HL-60 (cell line): ENCODE measurements around the gene IPO13.

Source experiments
- CTCF ChIP-seq: IDR thresholded peaks from one replicate; pipeline ENCODE4 v1.5.1; 2011; ENCODE audit warnings: low read length, control low read depth, inconsistent platforms; ENCODE audit not compliant: insufficient read depth
- POLR2AphosphoS5 ChIP-seq: IDR thresholded peaks from 2 replicates; pipeline ENCODE4 v1.6.1; 2012; ENCODE audit warnings: low read depth

GRCh38 chr1:43933386-43934100 is 13.2 kb upstream of the IPO13 start, which contains the start of gene ARTN:
- TF ChIP-seq CTCF (no peak), POLR2AphosphoS5 (no peak)
